Gastroesophageal sphincter (tissue), 4 donors: ENCODE measurements around the gene OBI1. TPM values are rescaled to one million over a fixed set of nuclear protein-coding genes. Genes with fewer than 3 reads are reported as not detected.
"Not testable (repeated sequence)": the region's sequence is repeated elsewhere in the genome, so short reads cannot be mapped to it uniquely, and the experiment has no call there.

ENCODE experiments used
- ATAC-seq: fragments of 150-250 bp; one replicate; pipeline ENCODE4 v1.9.1; 2016; ENCODE audit warnings: mild to moderate bottlenecking, moderate library complexity
- H3K27ac ChIP-seq, 4 donors: fragments of 200-600 bp; sonication (generic) in 3 of 4; 1 replicate in 3 of 4; 2 replicates in 1 of 4; pipeline ENCODE4 v1.5.1; 2016 to 2019
- H3K27me3 ChIP-seq: fragments of 200-600 bp; sonication (generic); one replicate; pipeline ENCODE4 v1.5.1; 2019
- H3K36me3 ChIP-seq, 2 donors: fragments of 200-600 bp; sonication (generic); one replicate each; pipeline ENCODE4 v1.5.1; 2019; ENCODE audit warnings: control low read depth in 1 of 2
- H3K4me1 ChIP-seq, 3 donors: fragments of 200-600 bp; sonication (generic); 1 replicate in 2 of 3; 2 replicates in 1 of 3; pipeline ENCODE4 v1.5.1; 2016 to 2019; ENCODE audit warnings: control low read depth in 2 of 3
- H3K4me3 ChIP-seq, 2 donors: fragments of 200-600 bp; sonication (generic); one replicate each; pipeline ENCODE4 v1.5.1; 2019; ENCODE audit warnings: mild to moderate bottlenecking in 1 of 2, moderate library complexity in 1 of 2
- H3K9me3 ChIP-seq, 3 donors: fragments of 200-600 bp; sonication (generic); one replicate each; pipeline ENCODE4 v1.5.1; 2017 to 2019; ENCODE audit warnings: control low read depth in 2 of 3
- CTCF ChIP-seq, 4 experiments: fragments of 200-600 bp in 2 of 4; fragments of 450-650 bp in 2 of 4; sonication (generic) in 1 of 4; IDR thresholded peaks; one replicate each; pipeline ENCODE4 v1.5.1; 2017 to 2019; ENCODE audit warnings: antibody characterized with exemption in 4 of 4, mild to moderate bottlenecking in 2 of 4, moderate library complexity in 2 of 4
- EP300 ChIP-seq: sonication (generic); formaldehyde crosslinking; IDR thresholded peaks from one replicate; pipeline ENCODE4 v1.6.1; 2017; ENCODE audit warnings: antibody characterized with exemption, mild to moderate bottlenecking
- POLR2A ChIP-seq, 2 donors: fragments of 450-650 bp; IDR thresholded peaks; one replicate each; pipeline ENCODE4 v1.6.1; 2017; ENCODE audit warnings: antibody characterized with exemption in 2 of 2, mild to moderate bottlenecking in 2 of 2, moderate library complexity in 1 of 2
- POLR2AphosphoS5 ChIP-seq: sonication (generic); formaldehyde crosslinking; IDR thresholded peaks from one replicate; pipeline ENCODE4 v1.6.1; 2017; ENCODE audit warnings: antibody characterized with exemption
- WGBS, 2 donors: methylation state at CpG; one replicate each; pipeline ENCODE4 v1.1.5; 2018; ENCODE audit warnings: low coverage in 1 of 2; 5-methylcytosine and 5-hydroxymethylcytosine counted together
- total RNA-seq, 4 donors: library from RNA; depleted of rRNA; stranded (reverse); fragments of >200 nt; gene quantifications; one replicate each; pipeline ENCODE4 v1.1.0, GENCODE V29; 2016

The OBI1 gene
- total RNA-seq, 4 donors from 2014 or later = 9.6 to 15.5 (median 10.7) TPM

- peaks cover 0 to 23% (median 0%) of the 10 kb centered on the region in 3 donors for H3K4me1 ChIP-seq
- TF ChIP-seq POLR2A (IDR thresholded peaks at IDR 0.05) = no peak
- TF ChIP-seq CTCF (IDR thresholded peaks at IDR 0.05) = no peak
- H3K27me3 ChIP-seq = no peaks in the 10 kb centered on the region
- ATAC-seq = no peak
- no peaks in the 10 kb centered on the region for H3K36me3 ChIP-seq
- no peak overlapping the region for H3K27ac ChIP-seq
- WGBS, 2 donors = 51 to 65% methylated on average over 3 of the region's 3 CpGs
- no peaks in the 10 kb centered on the region for H3K9me3 ChIP-seq
- H3K4me3 ChIP-seq = no peak overlapping the region
These were observed 8.8 kb downstream of the OBI1 start for GRCh38 chr13:78649997-78650716.

DNA sequence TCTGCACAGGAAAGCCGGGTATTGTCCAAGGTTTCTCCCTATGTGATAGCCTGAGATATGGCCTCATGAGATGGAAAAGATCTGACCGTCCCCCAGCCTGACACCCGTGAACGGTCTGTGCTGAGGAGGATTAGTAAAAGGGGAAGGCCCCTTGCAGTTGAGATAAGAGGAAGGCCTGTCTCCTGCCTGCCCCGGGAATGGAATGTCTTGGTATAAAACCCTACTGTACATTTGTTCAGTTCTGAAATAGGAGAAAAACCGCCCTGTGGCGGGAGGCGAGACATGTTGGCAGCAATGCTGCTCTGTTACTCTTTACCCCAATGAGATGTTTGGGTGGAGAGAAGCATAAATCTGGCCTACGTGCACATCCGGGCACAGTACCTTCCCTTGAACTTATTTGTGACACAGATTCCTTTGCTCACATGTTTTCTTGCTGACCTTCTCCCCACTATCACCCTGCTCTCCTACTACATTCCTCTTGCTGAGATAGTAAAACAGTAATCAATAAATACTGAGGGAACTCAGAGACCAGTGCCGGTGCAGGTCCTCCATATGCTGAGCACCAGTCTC, 11.8 kb downstream of the OBI1 start:
- WGBS, 2 donors = 68 to 74% methylated on average over 7 to 8 of the region's 11 CpGs
- ATAC-seq, H3K27ac ChIP-seq: not testable (repeated sequence)

DNA sequence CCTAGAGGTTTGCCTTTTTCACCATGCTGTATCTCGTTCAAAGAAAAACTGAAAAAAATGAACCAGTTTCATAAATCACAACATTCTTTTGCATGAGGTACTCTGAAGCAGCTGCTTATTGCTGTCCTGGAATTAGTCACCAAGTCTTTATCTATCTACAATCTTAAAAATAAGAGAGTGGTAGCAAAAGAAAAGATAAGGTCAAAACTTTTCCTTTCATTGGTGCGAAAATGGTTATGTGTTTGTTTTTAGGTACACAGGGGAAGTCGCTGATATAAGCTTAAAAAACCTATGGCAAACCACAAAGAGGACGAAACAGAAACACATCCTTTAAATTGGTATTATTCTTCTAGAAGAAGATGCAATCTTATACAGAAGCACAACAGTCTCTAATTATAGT, 20.7 kb downstream of the OBI1 start:
- WGBS, 2 donors = 80 to 90% methylated on average over 4 of the region's 4 CpGs
- H3K9me3 ChIP-seq = no peaks in the 10 kb centered on the region
- no peaks in the 10 kb centered on the region for H3K4me1 ChIP-seq
- H3K27me3 ChIP-seq = no peaks in the 10 kb centered on the region
- H3K27ac ChIP-seq = no peak overlapping the region
- no peak overlapping the region for H3K4me3 ChIP-seq
- no peak for ATAC-seq
- peaks cover 0 to 90% of the 10 kb centered on the region in 2 donors for H3K36me3 ChIP-seq
- TF ChIP-seq CTCF (IDR thresholded peaks at IDR 0.05) (no peak), EP300 (no peak), POLR2A (IDR thresholded peaks at IDR 0.05) (no peak), POLR2AphosphoS5 (no peak)

More for the DNA sequence above, 11.8 kb downstream of the OBI1 start:
- H3K4me1 ChIP-seq = peaks cover 0 to 10% (median 0%) of the 10 kb centered on the region in 3 donors
- peaks cover 0 to 20% of the 10 kb centered on the region in 2 donors for H3K36me3 ChIP-seq
- not testable (repeated sequence) for H3K9me3 ChIP-seq, H3K27me3 ChIP-seq, H3K4me3 ChIP-seq

- no peak for TF ChIP-seq EP300
- H3K4me1 ChIP-seq = no peaks in the 10 kb centered on the region
- peaks cover 0 to 91% of the 10 kb centered on the region in 2 donors for H3K36me3 ChIP-seq
- H3K27me3 ChIP-seq = no peaks in the 10 kb centered on the region
- no peaks in the 10 kb centered on the region for H3K9me3 ChIP-seq
- H3K4me3 ChIP-seq = no peak overlapping the region
- ATAC-seq = no peak
- H3K27ac ChIP-seq = no peak overlapping the region
These were observed 22.5 kb downstream of the OBI1 start for GRCh38 chr13:78636495-78636894.

GRCh38 chr13:78632996-78633395, 26.0 kb downstream of the OBI1 start:
- H3K4me1 ChIP-seq = no peaks in the 10 kb centered on the region
- no peak overlapping the region for H3K4me3 ChIP-seq
- ATAC-seq = no peak
- no peaks in the 10 kb centered on the region for H3K27me3 ChIP-seq
- 56 to 90% methylated on average over 4 of the region's 4 CpGs for WGBS, 2 donors
- no peak for TF ChIP-seq CTCF (IDR thresholded peaks at IDR 0.05)
- H3K36me3 ChIP-seq = peaks cover 0 to 97% of the 10 kb centered on the region in 2 donors
- H3K27ac ChIP-seq = no peak overlapping the region
- no peaks in the 10 kb centered on the region for H3K9me3 ChIP-seq

- 71 to 100% methylated on average over 1 of the region's 1 CpG for WGBS, 2 donors
- Histone ChIP-seq H3K4me3 (no peak overlapping the region), H3K27ac (no peak overlapping the region), H3K27me3 (no peaks in the 10 kb centered on the region), H3K9me3 (no peaks in the 10 kb centered on the region), H3K36me3 (peaks cover 0 to 89% of the 10 kb centered on the region in 2 donors), H3K4me1 (no peaks in the 10 kb centered on the region)
- no peak for ATAC-seq
- TF ChIP-seq POLR2A (IDR thresholded peaks at IDR 0.05) (no peak), EP300 (no peak), CTCF (IDR thresholded peaks at IDR 0.05) (no peak), POLR2AphosphoS5 (no peak)
These were observed 27.9 kb downstream of the OBI1 start for GRCh38 chr13:78631077-78631476.
